H9 (cell line): ENCODE measurements around the gene APOBEC4. TPM values are rescaled to one million over a fixed set of nuclear protein-coding genes. Genes with fewer than 3 reads are reported as not detected.

ENCODE experiments used
- DNase-seq: peaks from one replicate; pipeline ENCODE4 v3.0.0-alpha.2; 2017
- H2AFZ ChIP-seq: one replicate; pipeline ENCODE4 v1.6.1; 2013; ENCODE audit warnings: mild to moderate bottlenecking, low read length, control low read depth, moderate library complexity
- H2AK5ac ChIP-seq: 2 replicates; pipeline ENCODE4 v1.6.1; 2013; ENCODE audit warnings: low read length, control low read depth, mixed read lengths; ENCODE audit not compliant: insufficient read length
- H2BK120ac ChIP-seq: one replicate; pipeline ENCODE4 v1.6.1; 2013; ENCODE audit warnings: low read depth, mild to moderate bottlenecking, low read length, control low read depth, inconsistent platforms; ENCODE audit not compliant: poor library complexity, severe bottlenecking
- H2BK12ac ChIP-seq: 2 replicates; pipeline ENCODE4 v1.6.1; 2013; ENCODE audit warnings: low read length, control low read depth, mixed read lengths, low read depth; ENCODE audit not compliant: insufficient read length
- H2BK15ac ChIP-seq: 2 replicates; pipeline ENCODE4 v1.6.1; 2013; ENCODE audit warnings: low read depth, low read length, control low read depth
- H2BK20ac ChIP-seq: one replicate; pipeline ENCODE4 v1.6.1; 2013; ENCODE audit warnings: low read depth, mild to moderate bottlenecking, low read length, control low read depth, inconsistent platforms; ENCODE audit not compliant: poor library complexity, severe bottlenecking
- H2BK5ac ChIP-seq: 2 replicates; pipeline ENCODE4 v1.6.1; 2013; ENCODE audit warnings: low read length, control low read depth, mixed read lengths; ENCODE audit not compliant: insufficient read length
- H3K14ac ChIP-seq: 2 replicates; pipeline ENCODE4 v1.6.1; 2013; ENCODE audit warnings: low read length, control low read depth; ENCODE audit not compliant: insufficient read depth
- H3K18ac ChIP-seq: 2 replicates; pipeline ENCODE4 v1.6.1; 2013; ENCODE audit warnings: low read depth, mild to moderate bottlenecking, mixed read lengths, low read length, control low read depth; ENCODE audit not compliant: insufficient read length
- H3K23ac ChIP-seq: 2 replicates; pipeline ENCODE4 v1.6.1; 2013; ENCODE audit warnings: low read length, control low read depth, mixed read lengths, low read depth; ENCODE audit not compliant: insufficient read length
- H3K23me2 ChIP-seq: 2 replicates; pipeline ENCODE4 v1.6.1; 2013; ENCODE audit warnings: low read depth, mild to moderate bottlenecking, mixed read lengths, low read length, control low read depth; ENCODE audit not compliant: insufficient read length, poor library complexity, severe bottlenecking
- H3K27ac ChIP-seq: 2 replicates; pipeline ENCODE4 v1.5.1; 2013; ENCODE audit warnings: low read length, control low read depth, mixed read lengths, low read depth; ENCODE audit not compliant: insufficient read length
- H3K27me3 ChIP-seq: 2 replicates; pipeline ENCODE4 v1.6.1; 2013; ENCODE audit warnings: low read length, control low read depth, inconsistent platforms; ENCODE audit not compliant: insufficient read depth
- H3K4ac ChIP-seq: 2 replicates; pipeline ENCODE4 v1.6.1; 2013; ENCODE audit warnings: low read depth, mild to moderate bottlenecking, control low read depth, inconsistent platforms, low read length, moderate library complexity
- H3K4me1 ChIP-seq: 2 replicates; pipeline ENCODE4 v1.6.1; 2013; ENCODE audit warnings: low read length, control low read depth, inconsistent platforms; ENCODE audit not compliant: insufficient read depth
- H3K4me2 ChIP-seq: 2 replicates; pipeline ENCODE4 v1.6.1; 2013; ENCODE audit warnings: low read length, control low read depth, mixed read lengths; ENCODE audit not compliant: insufficient read length, insufficient read depth
- H3K56ac ChIP-seq: 2 replicates; pipeline ENCODE4 v1.6.1; 2013; ENCODE audit warnings: low read depth, mild to moderate bottlenecking, mixed read lengths, low read length, control low read depth; ENCODE audit not compliant: insufficient read length
- H3K79me1 ChIP-seq: 2 replicates; pipeline ENCODE4 v1.6.1; 2013; ENCODE audit warnings: low read depth, mild to moderate bottlenecking, moderate library complexity, low read length, control low read depth, inconsistent platforms; ENCODE audit not compliant: insufficient read depth, poor library complexity, severe bottlenecking
- H3K79me2 ChIP-seq: 2 replicates; pipeline ENCODE4 v1.6.1; 2013; ENCODE audit warnings: low read length, control low read depth, inconsistent platforms; ENCODE audit not compliant: insufficient read depth
- H3K9ac ChIP-seq: 2 replicates; pipeline ENCODE4 v1.6.1; 2013; ENCODE audit warnings: low read length, control low read depth, mixed read lengths; ENCODE audit not compliant: insufficient read length; ENCODE audit errors: extremely low read depth
- H3K9me3 ChIP-seq: one replicate; pipeline ENCODE4 v1.6.1; 2013; ENCODE audit warnings: low read depth, low read length, inconsistent platforms; ENCODE audit not compliant: control insufficient read depth
- H3T11ph ChIP-seq: one replicate; pipeline ENCODE4 v1.6.1; 2013; ENCODE audit warnings: mild to moderate bottlenecking, low read length, control low read depth, inconsistent platforms
- H4K20me1 ChIP-seq: one replicate; pipeline ENCODE4 v1.6.1; 2013; ENCODE audit not compliant: control insufficient read depth, insufficient read length, insufficient read depth
- H4K5ac ChIP-seq: 2 replicates; pipeline ENCODE4 v1.6.1; 2013; ENCODE audit warnings: low read depth, mild to moderate bottlenecking, mixed read lengths, low read length, control low read depth; ENCODE audit not compliant: insufficient read length
- H4K8ac ChIP-seq: replicated peaks from 2 replicates; pipeline ENCODE4 v1.6.1; 2013; ENCODE audit warnings: low read length, control low read depth, mixed read lengths, low read depth; ENCODE audit not compliant: insufficient read length
- H4K91ac ChIP-seq: 2 replicates; pipeline ENCODE4 v1.6.1; 2013; ENCODE audit warnings: low read depth, mild to moderate bottlenecking, moderate library complexity, mixed read lengths, low read length, control low read depth; ENCODE audit not compliant: insufficient read length
- H3K27ac Mint-ChIP-seq, 3 experiments: 2 replicates in 2 of 3; 3 replicates in 1 of 3; pipeline ENCODE4 v1.8.0; 2020 to 2021; ENCODE audit warnings: mixed read lengths in 3 of 3, mild to moderate bottlenecking in 1 of 3, moderate library complexity in 1 of 3
- H3K27me3 Mint-ChIP-seq: 2 replicates; pipeline ENCODE4 v1.8.0; 2021; ENCODE audit warnings: low read depth, mild to moderate bottlenecking, moderate library complexity, mixed read lengths
- H3K36me3 Mint-ChIP-seq, 3 experiments: 2 replicates in 2 of 3; 3 replicates in 1 of 3; pipeline ENCODE4 v1.8.0; 2020 to 2021; ENCODE audit warnings: low read depth in 3 of 3, mixed read lengths in 3 of 3; ENCODE audit not compliant: insufficient read depth in 1 of 3
- H3K4me1 Mint-ChIP-seq, 2 experiments: 2 replicates each; pipeline ENCODE4 v1.8.0; 2020; ENCODE audit warnings: mixed read lengths in 2 of 2
- H3K4me3 Mint-ChIP-seq, 2 experiments: 2 replicates in 1 of 2; 3 replicates in 1 of 2; pipeline ENCODE4 v1.8.0; 2020 to 2021; ENCODE audit warnings: mild to moderate bottlenecking in 2 of 2, mixed read lengths in 2 of 2, moderate library complexity in 1 of 2
- H3K9me3 Mint-ChIP-seq, 2 experiments: 2 replicates in 1 of 2; 3 replicates in 1 of 2; pipeline ENCODE4 v1.8.0; 2020; ENCODE audit warnings: mild to moderate bottlenecking in 2 of 2, mixed read lengths in 2 of 2, moderate library complexity in 1 of 2
- total RNA-seq: library from RNA; stranded (reverse); gene quantifications from 2 replicates; pipeline ENCODE4 v1.2.1, GENCODE V29; 2021
- TF ChIP-seq, protein P1 (sequence below): fragments of 200-600 bp; sonication (generic); conservative IDR thresholded peaks from 3 replicates; pipeline ENCODE4 v1.8.0; 2021; ENCODE audit warnings: antibody characterized with exemption, mild to moderate bottlenecking

APOBEC4 gene
- total RNA-seq, 1 experiment from 2014 or later, result not detected

DNA sequence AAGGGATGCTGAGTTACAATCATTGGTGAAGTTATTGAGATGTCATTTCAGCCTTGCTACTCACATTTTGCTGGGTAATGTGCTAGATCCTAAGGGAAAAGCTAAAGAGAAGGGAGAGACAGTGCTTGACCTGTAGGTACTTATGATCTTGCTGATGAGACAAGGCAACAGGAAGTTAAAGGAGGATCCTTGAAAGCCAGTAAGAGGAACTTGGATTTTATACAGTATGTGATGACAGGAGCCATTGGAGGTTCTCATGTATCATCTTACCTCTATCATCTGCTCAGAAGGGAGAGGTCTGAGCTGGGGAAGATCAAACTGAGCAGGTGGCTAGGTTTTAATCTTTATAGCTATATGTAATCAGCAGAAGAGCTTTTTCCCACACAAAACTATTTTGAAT is 6.3 kb downstream of the APOBEC4 start:
- Mint-ChIP-seq H3K27ac (no peak overlapping the region), H3K4me1 (peaks cover 6 to 7% of the 10 kb centered on the region in 2 experiments), H3K9me3 (no peaks in the 10 kb centered on the region; a peak in 1 of 5 replicates), H3K36me3 (no peaks in the 10 kb centered on the region), H3K4me3 (no peak overlapping the region), H3K27me3 (peaks cover 2% of the 10 kb centered on the region; the same call in 1 of the 2 replicates)
- Histone ChIP-seq H3K27ac (no peak overlapping the region), H3K4me2 (no peak overlapping the region), H2BK120ac (peak overlapping the region; percentile 6), H3T11ph (no peak overlapping the region), H3K9ac (no peak overlapping the region), H3K27me3 (no peaks in the 10 kb centered on the region), H4K20me1 (no peaks in the 10 kb centered on the region), H3K18ac (no peak overlapping the region), H2AFZ (no peak overlapping the region), H3K79me2 (no peaks in the 10 kb centered on the region), H2BK20ac (no peak overlapping the region), H3K23ac (no peak overlapping the region), H2BK5ac (no peak overlapping the region), H3K23me2 (no peaks in the 10 kb centered on the region), H2BK15ac (no peak overlapping the region), H3K79me1 (no peaks in the 10 kb centered on the region), H4K8ac (no peak overlapping the region), H4K91ac (no peak overlapping the region), H3K14ac (no peak overlapping the region), H3K56ac (no peak overlapping the region), H2AK5ac (no peak overlapping the region), H3K4me1 (no peaks in the 10 kb centered on the region), H3K9me3 (no peaks in the 10 kb centered on the region), H4K5ac (no peak overlapping the region), H2BK12ac (no peak overlapping the region), H3K4ac (no peak overlapping the region)
- TF ChIP-seq, protein P1, sequence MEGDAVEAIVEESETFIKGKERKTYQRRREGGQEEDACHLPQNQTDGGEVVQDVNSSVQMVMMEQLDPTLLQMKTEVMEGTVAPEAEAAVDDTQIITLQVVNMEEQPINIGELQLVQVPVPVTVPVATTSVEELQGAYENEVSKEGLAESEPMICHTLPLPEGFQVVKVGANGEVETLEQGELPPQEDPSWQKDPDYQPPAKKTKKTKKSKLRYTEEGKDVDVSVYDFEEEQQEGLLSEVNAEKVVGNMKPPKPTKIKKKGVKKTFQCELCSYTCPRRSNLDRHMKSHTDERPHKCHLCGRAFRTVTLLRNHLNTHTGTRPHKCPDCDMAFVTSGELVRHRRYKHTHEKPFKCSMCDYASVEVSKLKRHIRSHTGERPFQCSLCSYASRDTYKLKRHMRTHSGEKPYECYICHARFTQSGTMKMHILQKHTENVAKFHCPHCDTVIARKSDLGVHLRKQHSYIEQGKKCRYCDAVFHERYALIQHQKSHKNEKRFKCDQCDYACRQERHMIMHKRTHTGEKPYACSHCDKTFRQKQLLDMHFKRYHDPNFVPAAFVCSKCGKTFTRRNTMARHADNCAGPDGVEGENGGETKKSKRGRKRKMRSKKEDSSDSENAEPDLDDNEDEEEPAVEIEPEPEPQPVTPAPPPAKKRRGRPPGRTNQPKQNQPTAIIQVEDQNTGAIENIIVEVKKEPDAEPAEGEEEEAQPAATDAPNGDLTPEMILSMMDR, result no peak
- no peak for DNase-seq
